ENCODE measurements around the gene DIAPH2.
"Not testable (repeated sequence)": the region's sequence is repeated elsewhere in the genome, so short reads cannot be mapped to it uniquely, and the experiment has no call there.

Gene DIAPH2

GRCh38 chrX:96833333-96833732 is 148.7 kb downstream of the DIAPH2 start:
- no peak for DNase-seq (ENCODE audit: low spot score)

- DNase-seq (ENCODE audit: low spot score) = no peak
These were observed 149.5 kb downstream of the DIAPH2 start for GRCh38 chrX:96834137-96834536.

- DNase-seq (ENCODE audit: low spot score) = no peak
These were observed 151.1 kb downstream of the DIAPH2 start for GRCh38 chrX:96835660-96836289.

- no peak for DNase-seq (ENCODE audit: low spot score)
These were observed 153.2 kb downstream of the DIAPH2 start for GRCh38 chrX:96837808-96838207.

DNA sequence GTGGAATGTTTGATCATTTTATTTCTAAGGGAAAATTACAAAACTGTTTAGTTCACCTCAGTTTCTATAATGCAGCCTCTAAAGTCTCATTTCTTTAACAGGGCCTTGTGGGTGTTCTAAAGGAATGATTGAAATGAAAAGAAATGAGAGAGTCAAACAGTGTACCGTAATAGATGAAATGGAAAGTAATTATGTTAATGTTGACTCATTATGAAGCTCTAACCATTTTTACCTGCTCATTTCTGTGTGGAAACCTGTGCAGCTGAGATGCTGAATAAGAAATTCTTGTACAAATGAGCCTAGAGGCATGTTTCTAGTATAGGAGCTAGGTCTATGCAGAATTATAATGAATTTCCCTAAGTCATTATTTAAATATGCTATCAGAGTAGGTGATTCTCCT is 153.9 kb downstream of the DIAPH2 start:
- no peak for DNase-seq (ENCODE audit: low spot score)

DNA sequence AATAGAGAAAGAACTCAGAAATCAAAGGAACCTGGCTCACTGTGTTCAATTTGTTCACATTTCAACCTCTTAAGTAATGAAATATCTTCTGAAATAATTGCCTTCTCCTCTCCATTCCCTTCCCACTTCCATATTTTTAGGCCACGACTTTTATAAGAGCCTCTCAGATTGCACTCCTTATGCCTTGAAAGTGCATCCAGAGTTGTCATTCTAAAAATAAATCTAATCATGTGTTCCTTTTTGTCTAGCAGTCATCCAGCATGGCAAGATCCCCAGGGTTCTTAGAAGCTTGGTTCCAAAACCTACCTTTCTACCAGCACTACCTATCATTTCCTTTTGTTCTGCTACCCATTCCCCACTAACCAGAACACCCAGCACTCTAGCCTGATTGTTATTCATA is 156.7 kb downstream of the DIAPH2 start:
- no peak for DNase-seq (ENCODE audit: low spot score)

DNA sequence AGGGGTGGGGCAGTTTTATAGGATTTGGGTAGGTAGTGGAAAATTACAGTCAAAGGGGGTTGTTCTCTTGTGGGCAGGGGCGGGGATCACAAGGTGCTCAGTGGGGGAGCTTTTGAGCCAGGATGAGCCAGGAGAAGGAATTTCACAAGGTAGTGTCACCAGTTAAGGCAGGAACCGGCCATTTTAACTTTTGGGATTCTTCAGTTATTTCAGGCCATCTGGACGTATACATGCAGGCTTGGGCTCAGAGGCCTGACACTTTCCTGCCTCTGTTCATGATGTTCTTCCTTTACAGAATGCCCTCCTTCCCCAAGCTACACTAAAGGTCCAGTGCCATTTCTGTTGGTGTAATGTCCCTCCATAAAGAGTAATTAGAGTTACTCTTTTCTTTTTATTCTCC is 157.2 kb downstream of the DIAPH2 start:
- not testable (repeated sequence) for DNase-seq (ENCODE audit: low spot score)

DNA sequence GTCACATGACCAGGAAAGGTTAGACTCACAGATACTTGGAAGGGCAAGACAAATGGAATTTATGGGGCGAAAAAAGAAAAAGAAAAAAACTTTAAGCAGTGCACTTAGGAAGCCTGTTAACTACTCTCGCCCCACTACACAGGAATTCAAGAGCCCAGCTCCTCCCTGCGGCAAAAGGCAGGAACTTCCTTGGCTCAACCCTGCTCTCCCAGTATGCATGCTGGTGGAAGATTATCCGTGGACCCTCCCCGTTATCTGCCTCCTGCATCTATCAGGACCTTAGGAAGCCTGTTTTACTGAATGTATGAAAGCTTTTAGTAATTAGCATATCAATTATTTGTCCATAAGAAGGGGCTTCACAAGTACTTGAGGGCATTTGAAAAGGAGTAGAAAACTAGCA is 158.9 kb downstream of the DIAPH2 start:
- no peak for DNase-seq (ENCODE audit: low spot score)

- DNase-seq (ENCODE audit: low spot score) = no peak
These were observed 162.2 kb downstream of the DIAPH2 start for GRCh38 chrX:96846841-96847240.

GRCh38 chrX:96859422-96859821 is 174.8 kb downstream of the DIAPH2 start:
- not testable (repeated sequence) for DNase-seq (ENCODE audit: low spot score)

DNA sequence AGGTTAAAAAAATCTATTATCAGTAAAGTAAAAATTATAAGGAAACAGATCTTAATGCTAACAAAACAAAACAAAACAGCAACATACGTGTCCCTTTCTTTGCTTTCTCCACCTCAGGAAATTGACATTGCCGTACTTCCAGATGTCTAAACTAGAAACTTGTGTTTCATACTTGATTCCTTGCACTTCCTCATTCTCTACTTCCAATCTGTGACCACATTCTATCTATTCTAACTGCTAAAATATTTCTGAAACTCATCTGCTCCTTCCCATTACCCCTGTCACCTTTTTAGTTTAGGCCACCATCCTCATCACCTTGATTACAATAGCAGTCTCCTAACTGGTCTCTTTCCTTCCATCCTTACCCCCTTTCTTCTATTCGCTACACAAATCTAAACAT is 176.6 kb downstream of the DIAPH2 start:
- no peak for DNase-seq (ENCODE audit: low spot score)

DNA sequence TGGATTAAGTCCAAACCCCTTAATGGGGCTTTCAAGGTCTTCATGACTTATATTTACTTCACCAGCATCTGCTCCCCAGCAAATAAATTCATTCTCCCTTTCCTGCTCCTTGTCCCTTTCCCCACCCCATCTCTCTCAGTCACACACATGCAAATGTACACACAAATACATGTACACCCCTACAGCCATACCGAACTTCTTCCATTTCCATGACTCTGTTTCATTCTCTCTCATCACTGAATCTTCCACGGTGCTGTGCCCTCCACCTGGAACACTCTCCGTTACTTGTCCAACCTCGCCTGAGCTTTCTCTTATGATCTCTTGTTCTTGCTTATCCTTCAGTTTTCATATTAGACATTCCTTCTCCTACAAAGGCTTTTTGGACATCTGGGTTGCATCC is 177.0 kb downstream of the DIAPH2 start:
- no peak for DNase-seq (ENCODE audit: low spot score)

GRCh38 chrX:96883608-96884007 is 199.0 kb downstream of the DIAPH2 start, which contains the start of gene RPA4:
RPA4 (plus strand) TSS chrX:96883908; CDS start chrX:96884311, 403 bp downstream.
- DNase-seq (ENCODE audit: low spot score) = no peak

GRCh38 chrX:96884027-96884426 is 199.4 kb downstream of the DIAPH2 start:
- DNase-seq (ENCODE audit: low spot score) = no peak

GRCh38 chrX:96889726-96890125 is 205.1 kb downstream of the DIAPH2 start:
- no peak for DNase-seq (ENCODE audit: low spot score)

GRCh38 chrX:96906741-96907140 is 222.1 kb downstream of the DIAPH2 start:
- DNase-seq (ENCODE audit: low spot score) = no peak

DNA sequence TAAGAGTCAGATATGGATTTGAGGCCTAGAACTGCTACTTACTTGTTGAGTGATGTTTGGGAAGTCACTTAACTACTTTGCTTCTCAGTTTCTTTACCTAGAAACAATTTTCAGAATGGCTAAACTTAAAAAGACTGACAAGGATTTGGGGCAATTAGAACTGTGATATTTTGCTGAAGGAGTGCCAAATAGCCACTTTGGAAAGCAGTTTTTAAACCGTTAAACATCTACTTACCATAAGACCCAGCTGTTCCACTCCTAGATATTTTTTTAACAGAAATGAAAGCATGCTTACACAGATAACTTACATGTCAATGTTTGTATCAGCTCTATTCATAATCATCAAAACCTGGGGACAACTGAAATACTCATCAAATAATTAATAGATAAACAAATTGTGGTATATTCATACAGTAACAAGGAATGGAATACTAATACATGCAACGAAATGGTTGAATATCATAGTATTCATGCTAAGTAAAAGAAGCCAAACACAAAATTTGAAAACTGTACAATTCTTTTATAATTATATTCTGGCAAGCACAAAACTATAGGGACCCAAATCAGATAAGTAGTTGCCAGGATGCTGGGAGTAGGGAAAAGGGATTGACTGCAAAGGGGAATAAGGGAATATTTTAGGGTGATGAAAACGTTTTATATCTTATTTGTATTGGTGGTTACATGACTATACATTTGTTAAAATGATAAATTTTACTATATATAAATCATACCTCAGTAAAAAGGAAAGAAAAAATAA is 223.1 kb downstream of the DIAPH2 start:
- no peak for DNase-seq (ENCODE audit: low spot score)

- DNase-seq (ENCODE audit: low spot score) = no peak
These were observed 224.6 kb downstream of the DIAPH2 start for GRCh38 chrX:96909291-96909690.

GRCh38 chrX:96918864-96919263 is 234.2 kb downstream of the DIAPH2 start:
- no peak for DNase-seq (ENCODE audit: low spot score)

- DNase-seq (ENCODE audit: low spot score) = no peak
These were observed 235.0 kb downstream of the DIAPH2 start for GRCh38 chrX:96919672-96920071.

DNA sequence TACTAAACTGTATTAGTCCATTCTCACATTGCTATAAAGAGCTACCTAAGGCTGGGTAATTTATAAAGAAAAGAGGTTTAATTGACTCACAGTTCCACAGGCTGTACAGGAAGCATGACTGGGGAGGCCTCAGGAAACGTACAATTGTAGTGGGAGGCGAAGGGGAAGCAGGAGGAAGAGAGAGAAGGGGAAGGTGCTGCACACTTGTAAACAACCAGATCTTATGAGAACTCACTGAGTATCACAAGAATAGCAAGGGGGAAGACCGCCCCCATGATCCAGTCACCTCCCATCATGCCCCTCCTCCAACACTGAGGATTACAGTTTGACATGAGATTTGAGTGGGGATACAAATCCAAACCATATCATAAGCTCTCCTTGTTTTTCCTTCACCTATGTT is 239.9 kb downstream of the DIAPH2 start:
- DNase-seq (ENCODE audit: low spot score) = no peak

GRCh38 chrX:96929036-96929435 is 244.4 kb downstream of the DIAPH2 start:
- no peak for DNase-seq (ENCODE audit: low spot score)

GRCh38 chrX:96957718-96958117 is 273.1 kb downstream of the DIAPH2 start:
- no peak for DNase-seq (ENCODE audit: low spot score)

- no peak for DNase-seq (ENCODE audit: low spot score)
These were observed 287.2 kb downstream of the DIAPH2 start for GRCh38 chrX:96971812-96972211.
